Endothelial cell of umbilical vein (primary cell): Measurements from ENCODE around the gene AGMO. TPM values are rescaled to one million over a fixed set of nuclear protein-coding genes. Genes with fewer than 3 reads are reported as not detected.

Source experiments
- BruUV-seq: library from RNA; stranded (reverse); fragments of 400-500 nt; replicated peaks from 2 replicates; lab custom pipeline; 2021; lab: Mats Ljungman, UMichigan
- CTCF ChIA-PET: fragments of 300-600, 350-600 bp; sonication (Branson Sonifier 250); formaldehyde crosslinking; loops from one replicate; lab custom pipeline; 2021; ENCODE audit warnings: antibody characterized with exemption, inconsistent platforms; lab: Charles Lee
- POLR2A ChIA-PET: fragments of 300-600, 350-600 bp; sonication (Branson Sonifier 250); formaldehyde crosslinking; loops from one replicate; lab custom pipeline; 2021; ENCODE audit warnings: antibody characterized with exemption, inconsistent platforms; lab: Charles Lee
- DNase-seq: peaks from one replicate; pipeline ENCODE4 v3.0.0-alpha.2; 2011; ENCODE audit warnings: low read depth, low spot score
- FAIRE-seq: peaks from 2 replicates; lab custom pipeline; 2011; peaks lifted over from hg19 to GRCh38; lab: Jason Lieb, UNC
- H2AFZ ChIP-seq: 2 replicates; pipeline ENCODE4 v1.6.0; 2012; ENCODE audit warnings: low read depth, low read length, control low read depth, inconsistent platforms
- H3K27ac ChIP-seq: 2 replicates; pipeline ENCODE4 v1.5.1; 2011; ENCODE audit warnings: low read depth, mild to moderate bottlenecking, control low read depth, low read length, moderate library complexity; ENCODE audit not compliant: insufficient read depth
- H3K27me3 ChIP-seq, 2 experiments: 2 replicates each; pipeline versions ENCODE4 v1.6.0 to v1.6.1; 2011; ENCODE audit warnings: low read length in 2 of 2, mixed read lengths in 1 of 2; ENCODE audit not compliant: control insufficient read depth in 2 of 2, insufficient read depth in 2 of 2
- H3K36me3 ChIP-seq, 2 experiments: 2 replicates in 1 of 2; 3 replicates in 1 of 2; pipeline ENCODE4 v1.5.1; 2011; ENCODE audit warnings: low read length in 2 of 2, mild to moderate bottlenecking in 1 of 2, moderate library complexity in 1 of 2; ENCODE audit not compliant: control insufficient read depth in 2 of 2, insufficient read depth in 2 of 2; ENCODE audit errors: extremely low read depth in 1 of 2
- H3K4me1 ChIP-seq: 3 replicates; pipeline ENCODE4 v1.5.1; 2011; ENCODE audit warnings: mild to moderate bottlenecking, low read length; ENCODE audit not compliant: control insufficient read depth, insufficient read depth; ENCODE audit errors: extremely low read depth
- H3K4me2 ChIP-seq: 2 replicates; pipeline ENCODE4 v1.6.1; 2011; ENCODE audit warnings: low read length, control low read depth, mixed read lengths; ENCODE audit not compliant: insufficient read depth
- H3K4me3 ChIP-seq, 3 experiments: fragments of 200-600 bp in 1 of 3; sonication (generic), shearing (Covaris generic) in 1 of 3; replicated peaks in 1 of 3; 2 replicates each; pipeline ENCODE4 v1.5.1; 2011 to 2016; ENCODE audit warnings: control low read depth in 3 of 3, low read length in 3 of 3, mild to moderate bottlenecking in 2 of 3, inconsistent platforms in 1 of 3, low read depth in 1 of 3, moderate library complexity in 1 of 3; ENCODE audit not compliant: insufficient read depth in 1 of 3
- H3K79me2 ChIP-seq: 2 replicates; pipeline ENCODE4 v1.6.0; 2012; ENCODE audit warnings: low read length, inconsistent platforms; ENCODE audit not compliant: control insufficient read depth, insufficient read depth
- H3K9ac ChIP-seq: replicated peaks from 2 replicates; pipeline ENCODE3; 2011; ENCODE audit warnings: low read length, control low read depth; ENCODE audit not compliant: insufficient read depth; ENCODE audit errors: extremely low read depth
- H3K9me1 ChIP-seq: replicated peaks from 3 replicates; pipeline ENCODE4 v1.6.0; 2011; ENCODE audit warnings: mild to moderate bottlenecking, low read length; ENCODE audit not compliant: control insufficient read depth, insufficient read depth; ENCODE audit errors: extremely low read depth
- H3K9me3 ChIP-seq: replicated peaks from 2 replicates; pipeline ENCODE4 v1.5.1; 2012; ENCODE audit warnings: low read length, inconsistent platforms; ENCODE audit not compliant: control insufficient read depth, insufficient read depth
- H4K20me1 ChIP-seq: replicated peaks from 2 replicates; pipeline ENCODE3; 2011; ENCODE audit warnings: mild to moderate bottlenecking, low read length; ENCODE audit not compliant: control insufficient read depth, insufficient read depth; ENCODE audit errors: extremely low read depth
- CTCF ChIP-seq, 2 donors: IDR thresholded peaks; 1 replicate in 1 of 2; 2 replicates in 1 of 2; pipeline ENCODE4 v1.5.1; 2011; ENCODE audit warnings: low read length in 2 of 2, mild to moderate bottlenecking in 2 of 2, moderate library complexity in 2 of 2, control low read depth in 1 of 2, inconsistent platforms in 1 of 2, low read depth in 1 of 2; ENCODE audit not compliant: insufficient read depth in 1 of 2; ENCODE audit errors: extremely low read depth in 1 of 2
- EZH2 ChIP-seq: IDR thresholded peaks from 2 replicates; pipeline ENCODE4 v1.6.1; 2012; ENCODE audit warnings: borderline replicate concordance, low read depth, mild to moderate bottlenecking, moderate library complexity, low read length, inconsistent platforms; ENCODE audit not compliant: severe bottlenecking
- FOS ChIP-seq: IDR thresholded peaks from 2 replicates; pipeline ENCODE4 v1.6.1; 2011; ENCODE audit warnings: mild to moderate bottlenecking, low read length, moderate library complexity, borderline replicate concordance; ENCODE audit not compliant: insufficient read depth
- GATA2 ChIP-seq: IDR thresholded peaks from 2 replicates; pipeline ENCODE4 v1.7.0; 2011; ENCODE audit warnings: low read depth, mild to moderate bottlenecking, moderate library complexity, mixed read lengths, low read length; ENCODE audit not compliant: insufficient read length, insufficient read depth
- JUN ChIP-seq: IDR thresholded peaks from 2 replicates; pipeline ENCODE4 v1.6.1; 2011; ENCODE audit warnings: borderline replicate concordance, low read depth; ENCODE audit not compliant: insufficient read length, insufficient read depth
- MYC ChIP-seq: IDR thresholded peaks from one replicate; pipeline ENCODE4 v1.6.1; 2011; ENCODE audit warnings: mild to moderate bottlenecking, low read depth, low read length
- POLR2A ChIP-seq: IDR thresholded peaks from 2 replicates; pipeline ENCODE4 v1.6.1; 2012; ENCODE audit warnings: low read depth, mild to moderate bottlenecking, control low read depth, low read length
- POLR2AphosphoS5 ChIP-seq: IDR thresholded peaks from 2 replicates; pipeline ENCODE4 v1.6.1; 2012; ENCODE audit warnings: low read depth, mild to moderate bottlenecking, control low read depth, low read length, moderate library complexity; ENCODE audit not compliant: insufficient read depth
- dilution Hi-C: fragments of 300-500 bp; cut with MboI; formaldehyde crosslinking; loops from one replicate; pipeline ENCODE4 v1.15.0; 2019; ENCODE audit warnings: low sequenced_read_pairs; ENCODE audit not compliant: extremely low pct_ligation_motif_present
- intact Hi-C: fragments of 100-400 bp; cut with micrococcal nuclease; formaldehyde crosslinking; loops from one replicate; pipeline ENCODE4 v1.10.0; 2022
- polyA plus RNA-seq, 4 experiments: library from polyadenylated mRNA; depleted of rRNA in 3 of 4; stranded (reverse) in 3 of 4; unstranded in 1 of 4; fragments of >200 nt; gene quantifications; 2 replicates each; pipeline versions ENCODE4 v1.2.1 to v1.2.3, GENCODE V29; 2011 to 2012; ENCODE audit warnings: missing spikeins in 1 of 4
- total RNA-seq: library from RNA; stranded (reverse); gene quantifications from 2 replicates; pipeline ENCODE4 v1.2.3, GENCODE V29; 2021
- TF ChIP-seq, protein P1 (sequence below): IDR thresholded peaks from 2 replicates; pipeline ENCODE4 v1.6.1; 2011; ENCODE audit not compliant: insufficient read depth, insufficient read length

Gene AGMO
- total and polyA plus RNA-seq, 2 donors (not counting 3 experiments of a cell fraction or from before 2014, with no cell fraction given), result 0.23 to 0.40 TPM

DNA sequence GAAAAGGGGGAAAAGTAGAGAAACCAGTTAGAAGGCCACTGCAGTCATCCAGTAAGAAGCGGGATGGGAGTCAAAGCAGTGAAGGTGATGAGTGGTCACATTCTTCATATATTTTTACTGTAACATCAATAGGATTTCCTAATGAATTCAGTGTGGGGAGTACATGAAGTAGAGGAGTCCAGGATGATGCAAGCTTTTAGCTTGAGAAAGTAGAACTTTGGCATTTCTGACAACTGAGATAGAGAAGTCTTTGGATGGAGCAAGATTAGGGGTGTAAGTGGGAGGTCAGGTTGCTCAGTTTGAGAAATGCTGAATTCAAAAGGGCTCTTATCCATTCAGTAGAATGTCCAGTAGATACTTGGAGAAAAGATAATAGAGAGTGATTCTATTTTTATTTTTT lies 395.2 kb downstream of the AGMO start:
- no TSS peak for BruUV-seq
- DNase-seq (no peak), FAIRE-seq (no peak)
- no peak overlapping the region for H3K27ac ChIP-seq
- intact Hi-C loops, result no loop called here
- H3K9me1 ChIP-seq, result no peaks in the 10 kb centered on the region
- H3K79me2 ChIP-seq, result no peaks in the 10 kb centered on the region
- H3K9ac ChIP-seq, result no peak overlapping the region
- no peak overlapping the region for H3K4me3 ChIP-seq
- dilution Hi-C loops, result no loop called here
- no peak overlapping the region for H2AFZ ChIP-seq
- H3K4me2 ChIP-seq, result no peak overlapping the region
- TF ChIP-seq FOS, result no peak
- TF ChIP-seq, protein P1, sequence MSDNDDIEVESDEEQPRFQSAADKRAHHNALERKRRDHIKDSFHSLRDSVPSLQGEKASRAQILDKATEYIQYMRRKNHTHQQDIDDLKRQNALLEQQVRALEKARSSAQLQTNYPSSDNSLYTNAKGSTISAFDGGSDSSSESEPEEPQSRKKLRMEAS, result no peak
- TF ChIP-seq GATA2, result no peak
- no peak for TF ChIP-seq MYC
- no peak for TF ChIP-seq POLR2A
- TF ChIP-seq JUN, result no peak
- no peak for TF ChIP-seq CTCF (IDR thresholded peaks at IDR 0.05; ENCODE audit: extremely low read depth in 1 of 2, insufficient read depth in 1 of 2, low read depth in 1 of 2, low read length in 2 of 2)
- no peak for TF ChIP-seq EZH2
- TF ChIP-seq POLR2AphosphoS5, result no peak
- POLR2A ChIA-PET, result no interaction called here
- CTCF ChIA-PET, result interaction anchor here (1.6 kb wide), 2 partner anchors 62 to 449 kb away, joined by 3 to 4 read pairs; no protein-coding TSS in a partner anchor
- no peaks in the 10 kb centered on the region for H3K36me3 ChIP-seq
- H3K4me1 ChIP-seq, result no peaks in the 10 kb centered on the region
- no peaks in the 10 kb centered on the region for H4K20me1 ChIP-seq
- H3K27me3 ChIP-seq, result no peaks in the 10 kb centered on the region
- no peaks in the 10 kb centered on the region for H3K9me3 ChIP-seq
